GM10266 (cell line): ENCODE results near the gene C19orf85.

Experiments
- DNase-seq: peaks from one replicate; pipeline ENCODE4 v3.0.0; 2012; ENCODE audit errors: extremely low spot score
- CTCF ChIP-seq: IDR thresholded peaks from 2 replicates; pipeline ENCODE4 v1.5.1; 2012; ENCODE audit warnings: mild to moderate bottlenecking, low read depth; ENCODE audit not compliant: control insufficient read depth, insufficient read depth; ENCODE audit errors: missing control alignments

C19orf85 gene

GRCh38 chr19:55459551-55459949, 5.0 kb downstream of the C19orf85 start:
- TF ChIP-seq CTCF: no peak
- DNase-seq: no peak

- DNase-seq: no peak
- TF ChIP-seq CTCF: no peak
Observed at GRCh38 chr19:55457683-55458457, 6.7 kb downstream of the C19orf85 start.

- no peak for DNase-seq
- TF ChIP-seq CTCF: no peak
Observed at GRCh38 chr19:55456347-55456746, 8.2 kb downstream of the C19orf85 start.

- no peak for DNase-seq
- TF ChIP-seq CTCF: no peak
Observed at GRCh38 chr19:55455576-55456235, 8.8 kb downstream of the C19orf85 start.

DNA sequence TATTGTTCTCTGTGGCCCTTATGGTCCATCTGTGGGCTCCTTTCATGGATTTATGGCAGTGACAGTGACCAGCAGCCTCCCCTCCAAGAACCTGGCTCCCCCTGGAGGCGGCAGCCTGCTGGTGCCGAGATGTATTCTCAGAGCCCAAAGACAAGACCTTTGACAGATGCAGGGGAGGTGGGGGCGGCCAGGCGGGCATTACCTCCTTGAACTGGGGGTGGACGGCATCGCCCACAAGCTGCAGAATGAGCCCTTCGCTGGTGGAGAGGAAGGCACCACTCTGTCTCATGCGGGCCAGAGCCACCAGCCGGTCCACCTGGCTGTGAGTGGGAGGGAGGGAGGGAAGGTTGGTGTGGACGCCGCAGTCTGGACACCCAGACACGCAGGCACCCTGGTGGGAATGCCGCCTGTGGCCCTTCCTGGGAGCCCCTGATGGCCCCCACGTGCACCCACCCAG, 9.7 kb downstream of the C19orf85 start:
- TF ChIP-seq CTCF: peak; percentile 70
- peak; percentile 75 for DNase-seq

DNA sequence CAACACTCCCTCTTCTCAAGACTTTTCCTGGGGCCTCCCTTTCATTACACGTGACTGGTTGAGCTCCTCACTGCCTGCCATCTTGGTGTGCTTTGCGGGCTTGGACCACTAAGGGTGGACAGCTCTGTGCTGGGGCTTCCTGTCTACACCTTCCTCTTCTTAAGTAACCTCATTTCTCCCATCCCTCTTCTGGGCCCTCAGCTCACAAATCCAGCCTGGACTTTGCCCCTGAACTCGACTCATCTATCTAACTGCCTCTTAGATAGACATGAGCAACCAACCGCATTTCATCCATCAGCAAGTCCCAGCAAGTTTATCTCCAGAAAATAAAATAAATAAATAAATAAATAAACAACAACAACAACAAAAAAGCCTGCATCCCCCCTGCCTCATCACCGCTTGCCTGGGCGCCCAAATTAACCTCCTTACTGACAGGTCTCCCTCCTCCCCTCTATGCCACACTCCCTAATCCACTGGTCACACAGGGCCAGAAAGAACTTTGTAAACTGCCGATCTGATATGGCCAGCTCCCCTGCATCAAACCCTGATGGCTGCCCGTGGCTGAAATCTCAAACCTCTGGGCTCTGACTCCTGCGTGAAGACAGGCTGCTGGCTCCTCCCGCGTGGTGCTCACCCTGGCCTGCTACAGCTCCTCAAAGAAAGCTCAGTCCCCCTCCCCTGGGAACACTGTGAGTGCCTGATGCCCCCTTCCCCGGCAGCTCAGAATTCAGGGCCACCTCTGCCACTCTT, 10.9 kb downstream of the C19orf85 start:
- no peak for TF ChIP-seq CTCF
- no peak for DNase-seq
